Measurements from ENCODE around the gene AMPD2. TPM values are rescaled to one million over a fixed set of nuclear protein-coding genes. Genes with fewer than 3 reads are reported as not detected.
"Not testable (repeated sequence)": the region's sequence is repeated elsewhere in the genome, so short reads cannot be mapped to it uniquely, and the experiment has no call there.

The AMPD2 gene
- polyA plus RNA-seq, 1 donor: 50.3 TPM

- no peak for DNase-seq
Observed at GRCh38 chr1:109649491-109649914, 29.9 kb downstream of the AMPD2 start.

GRCh38 chr1:109650609-109651008 is 31.0 kb downstream of the AMPD2 start:
- DNase-seq: no peak

- no peak for DNase-seq
Observed at GRCh38 chr1:109652402-109652801, 32.8 kb downstream of the AMPD2 start.

GRCh38 chr1:109653306-109653705 is 33.7 kb downstream of the AMPD2 start:
- DNase-seq: no peak

GRCh38 chr1:109654519-109654918 is 34.9 kb downstream of the AMPD2 start:
- no peak for DNase-seq

- DNase-seq: peak; percentile 83
Observed at GRCh38 chr1:109655615-109656519, 36.2 kb downstream of the AMPD2 start, which contains the start of gene GSTM4. Gene GSTM4 (plus strand): TSS chr1:109656099. CDS start chr1:109656390, 291 bp downstream.

GRCh38 chr1:109657395-109657794 is 37.8 kb downstream of the AMPD2 start:
- no peak for DNase-seq

GRCh38 chr1:109657970-109658369 is 38.3 kb downstream of the AMPD2 start:
- DNase-seq: no peak

GRCh38 chr1:109658533-109659042 is 39.0 kb downstream of the AMPD2 start:
- DNase-seq: no peak

- DNase-seq: no peak
Observed at GRCh38 chr1:109659145-109659544, 39.5 kb downstream of the AMPD2 start.

- peak; percentile 81 for DNase-seq
Observed at GRCh38 chr1:109659997-109660690, 40.5 kb downstream of the AMPD2 start.

- not testable (repeated sequence) for DNase-seq
Observed at GRCh38 chr1:109660691-109661026, 41.0 kb downstream of the AMPD2 start.

- no peak for DNase-seq
Observed at GRCh38 chr1:109661391-109661790, 41.8 kb downstream of the AMPD2 start.

- DNase-seq: no peak
Observed at GRCh38 chr1:109664671-109665070, 45.0 kb downstream of the AMPD2 start.

GRCh38 chr1:109667452-109668122 is 48.0 kb downstream of the AMPD2 start, which contains the start of gene GSTM2:
Gene GSTM2 (plus strand): TSS chr1:109668057. CDS start chr1:109668116, 59 bp downstream.
- DNase-seq: peak; percentile 93

GRCh38 chr1:109668123-109668775 is 48.6 kb downstream of the AMPD2 start:
- DNase-seq: no peak

- no peak for DNase-seq
Observed at GRCh38 chr1:109669246-109669948, 49.8 kb downstream of the AMPD2 start.

- not testable (repeated sequence) for DNase-seq
Observed at GRCh38 chr1:109669949-109670302, 50.3 kb downstream of the AMPD2 start.

GRCh38 chr1:109671067-109671466 is 51.4 kb downstream of the AMPD2 start:
- DNase-seq: no peak

- DNase-seq: not testable (repeated sequence)
Observed at GRCh38 chr1:109673861-109674260, 54.2 kb downstream of the AMPD2 start.
